Measurements from ENCODE around the gene CROCC2.

The CROCC2 gene

GRCh38 chr2:240873098-240873788 is 32.9 kb upstream of the CROCC2 start:
- TF ChIP-seq CTCF (IDR thresholded peaks at IDR 0.05), result no peak
- Histone ChIP-seq H3K9ac (no peak overlapping the region), H2AFZ (no peak overlapping the region), H3K4me1 (no peaks in the 10 kb centered on the region), H3K79me2 (no peaks in the 10 kb centered on the region), H3K4me2 (ENCODE audit: low read length) (no peak overlapping the region), H3K27me3 (ENCODE audit: control insufficient read depth, insufficient read depth, low read length) (no peaks in the 10 kb centered on the region), H3K9me3 (ENCODE audit: control insufficient read depth, low read length) (no peaks in the 10 kb centered on the region), H3K36me3 (ENCODE audit: control insufficient read depth, insufficient read depth, low read length) (no peaks in the 10 kb centered on the region), H3K4me3 (ENCODE audit: low read depth, low read length) (no peak overlapping the region), H3K27ac (no peak overlapping the region)

- H3K79me2 ChIP-seq, result no peaks in the 10 kb centered on the region
- H3K4me2 ChIP-seq (ENCODE audit: low read length), result no peak overlapping the region
- TF ChIP-seq CTCF (IDR thresholded peaks at IDR 0.05), result no peak
- no peaks in the 10 kb centered on the region for H3K9me3 ChIP-seq (ENCODE audit: control insufficient read depth, low read length)
- no peaks in the 10 kb centered on the region for H3K36me3 ChIP-seq (ENCODE audit: control insufficient read depth, insufficient read depth, low read length)
- H3K27ac ChIP-seq, result no peak overlapping the region
- no peak overlapping the region for H3K4me3 ChIP-seq (ENCODE audit: low read depth, low read length)
- H3K27me3 ChIP-seq (ENCODE audit: control insufficient read depth, insufficient read depth, low read length), result no peaks in the 10 kb centered on the region
- H2AFZ ChIP-seq, result no peak overlapping the region
- no peak overlapping the region for H3K9ac ChIP-seq
- H3K4me1 ChIP-seq, result no peaks in the 10 kb centered on the region
Measured at GRCh38 chr2:240873805-240874714, 32.1 kb upstream of the CROCC2 start.

- H2AFZ ChIP-seq, result no peak overlapping the region
- H3K36me3 ChIP-seq (ENCODE audit: control insufficient read depth, insufficient read depth, low read length), result no peaks in the 10 kb centered on the region
- H3K27ac ChIP-seq, result no peak overlapping the region
- no peak overlapping the region for H3K9ac ChIP-seq
- H3K9me3 ChIP-seq (ENCODE audit: control insufficient read depth, low read length), result no peaks in the 10 kb centered on the region
- H3K27me3 ChIP-seq (ENCODE audit: control insufficient read depth, insufficient read depth, low read length), result no peaks in the 10 kb centered on the region
- H3K4me2 ChIP-seq (ENCODE audit: low read length), result no peak overlapping the region
- no peaks in the 10 kb centered on the region for H3K4me1 ChIP-seq
- no peaks in the 10 kb centered on the region for H3K79me2 ChIP-seq
- no peak for TF ChIP-seq CTCF (IDR thresholded peaks at IDR 0.05)
- H3K4me3 ChIP-seq (ENCODE audit: low read depth, low read length), result no peak overlapping the region
Measured at GRCh38 chr2:240874715-240875227, 31.4 kb upstream of the CROCC2 start.

- no peaks in the 10 kb centered on the region for H3K36me3 ChIP-seq (ENCODE audit: control insufficient read depth, insufficient read depth, low read length)
- H3K27ac ChIP-seq, result no peak overlapping the region
- H3K4me2 ChIP-seq (ENCODE audit: low read length), result no peak overlapping the region
- TF ChIP-seq CTCF (IDR thresholded peaks at IDR 0.05), result no peak
- no peak overlapping the region for H3K9ac ChIP-seq
- H2AFZ ChIP-seq, result no peak overlapping the region
- H3K9me3 ChIP-seq (ENCODE audit: control insufficient read depth, low read length), result no peaks in the 10 kb centered on the region
- H3K27me3 ChIP-seq (ENCODE audit: control insufficient read depth, insufficient read depth, low read length), result no peaks in the 10 kb centered on the region
- no peaks in the 10 kb centered on the region for H3K4me1 ChIP-seq
- no peaks in the 10 kb centered on the region for H3K79me2 ChIP-seq
- no peak overlapping the region for H3K4me3 ChIP-seq (ENCODE audit: low read depth, low read length)
Measured at GRCh38 chr2:240875228-240876034, 30.7 kb upstream of the CROCC2 start.

Data from parathyroid adenoma (tissue), 2 donors.